Liver (tissue), 3 donors: ENCODE measurements around the gene SCN1B.

Experiments used
- CTCF ChIP-seq: fragments of 150-350 bp; IDR thresholded peaks from 2 replicates; pipeline ENCODE4 v1.5.1; 2017; ENCODE audit warnings: improper control_type of control experiment, low read depth, low read length; ENCODE audit not compliant: missing input control
- EGR1 ChIP-seq, 2 donors: IDR thresholded peaks; 2 replicates each; pipeline ENCODE4 v1.6.1; 2016 to 2018; ENCODE audit warnings: antibody characterized with exemption in 2 of 2, low read depth in 2 of 2
- HNF4A ChIP-seq, 2 donors: conservative IDR thresholded peaks; 2 replicates each; pipeline ENCODE4 v1.6.1; 2016; ENCODE audit warnings: antibody characterized with exemption in 2 of 2, mild to moderate bottlenecking in 2 of 2
- JUND ChIP-seq, 2 donors: IDR thresholded peaks; 2 replicates each; pipeline ENCODE4 v1.6.1; 2016; ENCODE audit warnings: antibody characterized with exemption in 2 of 2
- RAD21 ChIP-seq, 2 donors: IDR thresholded peaks; 2 replicates each; pipeline ENCODE4 v1.6.1; 2016; ENCODE audit warnings: antibody characterized with exemption in 2 of 2, mild to moderate bottlenecking in 2 of 2
- SP1 ChIP-seq: IDR thresholded peaks from 2 replicates; pipeline ENCODE4 v1.6.1; 2018; ENCODE audit warnings: antibody characterized with exemption, mild to moderate bottlenecking
- YY1 ChIP-seq: IDR thresholded peaks from 2 replicates; pipeline ENCODE4 v1.6.1; 2016; ENCODE audit warnings: antibody characterized with exemption, mild to moderate bottlenecking
- TF ChIP-seq, protein P1 (sequence below): IDR thresholded peaks from 2 replicates; pipeline ENCODE4 v1.6.1; 2016; ENCODE audit warnings: antibody characterized with exemption, mild to moderate bottlenecking
- TF ChIP-seq, protein P2 (sequence below): IDR thresholded peaks from 2 replicates; pipeline ENCODE4 v1.6.1; 2016; ENCODE audit warnings: antibody characterized with exemption
- donor health status: healthy.
- donor health status: healthy.

DNA sequence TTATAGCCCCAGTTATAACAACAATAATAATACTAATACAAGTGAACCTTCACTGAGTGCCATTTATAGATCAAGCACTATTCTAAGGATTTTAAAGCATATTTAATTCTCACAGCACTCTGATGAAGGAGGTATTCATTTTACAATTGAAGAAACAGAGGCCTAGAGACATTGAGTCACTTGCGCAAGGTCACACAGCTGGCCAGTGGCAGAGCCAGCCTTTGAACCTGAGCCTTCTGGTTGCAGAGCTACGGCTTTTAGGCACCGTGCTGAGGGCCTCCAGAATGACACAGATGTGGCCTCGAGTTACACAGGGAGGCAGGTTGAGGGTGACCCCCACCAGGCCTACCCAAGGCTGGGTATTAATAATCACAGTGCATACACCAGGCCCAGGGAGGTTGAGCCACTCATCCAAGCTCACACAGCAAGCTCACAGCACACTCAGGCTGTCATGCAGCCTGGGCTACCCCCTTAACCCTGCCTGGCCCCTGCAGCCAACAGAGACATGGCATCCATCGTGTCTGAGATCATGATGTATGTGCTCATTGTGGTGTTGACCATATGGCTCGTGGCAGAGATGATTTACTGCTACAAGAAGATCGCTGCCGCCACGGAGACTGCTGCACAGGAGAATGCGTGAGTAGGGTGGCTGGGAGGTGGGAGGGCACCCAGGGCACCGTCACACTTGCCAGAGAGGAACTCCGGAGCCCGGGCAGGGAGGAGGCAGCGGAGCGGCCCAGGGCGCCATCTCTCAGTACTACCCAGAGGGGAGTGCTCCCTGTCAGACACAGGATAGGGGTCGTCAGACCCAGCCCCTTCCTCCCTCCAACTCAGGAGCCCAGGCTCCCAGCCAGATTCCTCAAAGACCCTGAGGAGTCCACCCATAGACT, 8.6 kb downstream of the SCN1B start:
- no peak for TF ChIP-seq HNF4A (conservative IDR thresholded peaks at IDR 0.05)
- no peak for TF ChIP-seq RAD21 (IDR thresholded peaks at IDR 0.05)
- no peak for TF ChIP-seq CTCF
- TF ChIP-seq, protein P1, sequence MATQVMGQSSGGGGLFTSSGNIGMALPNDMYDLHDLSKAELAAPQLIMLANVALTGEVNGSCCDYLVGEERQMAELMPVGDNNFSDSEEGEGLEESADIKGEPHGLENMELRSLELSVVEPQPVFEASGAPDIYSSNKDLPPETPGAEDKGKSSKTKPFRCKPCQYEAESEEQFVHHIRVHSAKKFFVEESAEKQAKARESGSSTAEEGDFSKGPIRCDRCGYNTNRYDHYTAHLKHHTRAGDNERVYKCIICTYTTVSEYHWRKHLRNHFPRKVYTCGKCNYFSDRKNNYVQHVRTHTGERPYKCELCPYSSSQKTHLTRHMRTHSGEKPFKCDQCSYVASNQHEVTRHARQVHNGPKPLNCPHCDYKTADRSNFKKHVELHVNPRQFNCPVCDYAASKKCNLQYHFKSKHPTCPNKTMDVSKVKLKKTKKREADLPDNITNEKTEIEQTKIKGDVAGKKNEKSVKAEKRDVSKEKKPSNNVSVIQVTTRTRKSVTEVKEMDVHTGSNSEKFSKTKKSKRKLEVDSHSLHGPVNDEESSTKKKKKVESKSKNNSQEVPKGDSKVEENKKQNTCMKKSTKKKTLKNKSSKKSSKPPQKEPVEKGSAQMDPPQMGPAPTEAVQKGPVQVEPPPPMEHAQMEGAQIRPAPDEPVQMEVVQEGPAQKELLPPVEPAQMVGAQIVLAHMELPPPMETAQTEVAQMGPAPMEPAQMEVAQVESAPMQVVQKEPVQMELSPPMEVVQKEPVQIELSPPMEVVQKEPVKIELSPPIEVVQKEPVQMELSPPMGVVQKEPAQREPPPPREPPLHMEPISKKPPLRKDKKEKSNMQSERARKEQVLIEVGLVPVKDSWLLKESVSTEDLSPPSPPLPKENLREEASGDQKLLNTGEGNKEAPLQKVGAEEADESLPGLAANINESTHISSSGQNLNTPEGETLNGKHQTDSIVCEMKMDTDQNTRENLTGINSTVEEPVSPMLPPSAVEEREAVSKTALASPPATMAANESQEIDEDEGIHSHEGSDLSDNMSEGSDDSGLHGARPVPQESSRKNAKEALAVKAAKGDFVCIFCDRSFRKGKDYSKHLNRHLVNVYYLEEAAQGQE = no peak
- TF ChIP-seq EGR1 (IDR thresholded peaks at IDR 0.05; ENCODE audit: low read depth in 2 of 2) = no peak
- no peak for TF ChIP-seq YY1
- TF ChIP-seq, protein P2, sequence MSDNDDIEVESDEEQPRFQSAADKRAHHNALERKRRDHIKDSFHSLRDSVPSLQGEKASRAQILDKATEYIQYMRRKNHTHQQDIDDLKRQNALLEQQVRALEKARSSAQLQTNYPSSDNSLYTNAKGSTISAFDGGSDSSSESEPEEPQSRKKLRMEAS = no peak
- TF ChIP-seq JUND (IDR thresholded peaks at IDR 0.05) = peak in 1 of 2 donors; percentile 5
- no peak for TF ChIP-seq SP1
